Measurements from ENCODE around the gene GARIN3. TPM values are rescaled to one million over a fixed set of nuclear protein-coding genes. Genes with fewer than 3 reads are reported as not detected.

The GARIN3 gene
- total RNA-seq, 4 donors from 2014 or later = not detected

- no peak for TF ChIP-seq CTCF (IDR thresholded peaks at IDR 0.05; ENCODE audit: low read depth)
Observed at GRCh38 chr5:157193699-157194424, 27.8 kb upstream of the GARIN3 start.

GRCh38 chr5:157189223-157189622 is 23.2 kb upstream of the GARIN3 start:
- no peak for TF ChIP-seq CTCF (IDR thresholded peaks at IDR 0.05; ENCODE audit: low read depth)

- no peak for TF ChIP-seq CTCF (IDR thresholded peaks at IDR 0.05; ENCODE audit: low read depth)
Observed at GRCh38 chr5:157188270-157188669, 22.2 kb upstream of the GARIN3 start.

- TF ChIP-seq CTCF (IDR thresholded peaks at IDR 0.05; ENCODE audit: low read depth) = no peak
Observed at GRCh38 chr5:157187046-157187754, 21.1 kb upstream of the GARIN3 start.

GRCh38 chr5:157186309-157187045 is 20.4 kb upstream of the GARIN3 start:
- no peak for TF ChIP-seq CTCF (IDR thresholded peaks at IDR 0.05; ENCODE audit: low read depth)

- no peak for TF ChIP-seq CTCF (IDR thresholded peaks at IDR 0.05; ENCODE audit: low read depth)
Observed at GRCh38 chr5:157184117-157184670, 18.1 kb upstream of the GARIN3 start.

Measured in subcutaneous adipose tissue (tissue), 4 donors.